ENCODE results near the gene QRFP. TPM values are rescaled to one million over a fixed set of nuclear protein-coding genes. Genes with fewer than 3 reads are reported as not detected.

The QRFP gene
- total and polyA plus RNA-seq, 4 experiments from 2014 or later: not detected

GRCh38 chr9:130931508-130932254 lies 35.1 kb upstream of the QRFP start:
- POLR2A ChIA-PET (ENCODE audit: partially characterized antibody): no interaction called here
- no peak overlapping the region for H3K27ac ChIP-seq (ENCODE audit: low read depth, low read length)

GRCh38 chr9:130930804-130931349 lies 34.3 kb upstream of the QRFP start:
- intact Hi-C loops (cut with micrococcal nuclease): no loop called here
- H3K27ac ChIP-seq (ENCODE audit: low read depth, low read length): no peak overlapping the region
- POLR2A ChIA-PET (ENCODE audit: partially characterized antibody): no interaction called here
- peaks cover 18% of the 10 kb centered on the region for H3K27me3 ChIP-seq (ENCODE audit: insufficient read depth, low read length)
- no peaks in the 10 kb centered on the region for H3K4me1 Mint-ChIP-seq
- H3K4me3 Mint-ChIP-seq: no peak overlapping the region
- DNase-seq: peak in 1 of 5 donors; percentile 7
- CTCF ChIA-PET (ENCODE audit: partially characterized antibody): no interaction called here
- H3K9me3 Mint-ChIP-seq: no peaks in the 10 kb centered on the region
- H3K27me3 Mint-ChIP-seq: peaks cover 24 to 30% of the 10 kb centered on the region in 2 donors
- no peak overlapping the region for H3K27ac Mint-ChIP-seq
- H3K36me3 ChIP-seq (ENCODE audit: insufficient read depth, low read length): no peaks in the 10 kb centered on the region
- H3K4me1 ChIP-seq (ENCODE audit: insufficient read depth, low read length): no peaks in the 10 kb centered on the region
- H3K36me3 Mint-ChIP-seq: no peaks in the 10 kb centered on the region
- no peaks in the 10 kb centered on the region for H3K9me3 ChIP-seq (ENCODE audit: control insufficient read depth in 1 of 2, low read length in 2 of 2)
- no peak overlapping the region for H3K4me3 ChIP-seq (ENCODE audit: low read length in 2 of 2)

More at GRCh38 chr9:130931508-130932254, 35.1 kb upstream of the QRFP start:
- Histone ChIP-seq H3K4me3 (ENCODE audit: low read length in 2 of 2) (no peak overlapping the region), H3K36me3 (ENCODE audit: insufficient read depth, low read length) (no peaks in the 10 kb centered on the region), H3K27me3 (ENCODE audit: insufficient read depth, low read length) (peaks cover 24% of the 10 kb centered on the region), H3K4me1 (ENCODE audit: insufficient read depth, low read length) (no peaks in the 10 kb centered on the region), H3K9me3 (ENCODE audit: control insufficient read depth in 1 of 2, low read length in 2 of 2) (no peaks in the 10 kb centered on the region)
- DNase-seq: no peak
- Mint-ChIP-seq H3K9me3 (peaks cover 0 to under 1% (median 0%) of the 10 kb centered on the region in 8 donors), H3K36me3 (no peaks in the 10 kb centered on the region), H3K4me3 (no peak overlapping the region), H3K27ac (no peak overlapping the region), H3K4me1 (peaks cover 0 to 2% (median 0%) of the 10 kb centered on the region in 4 donors), H3K27me3 (peaks cover 25 to 36% of the 10 kb centered on the region in 2 donors)
- CTCF ChIA-PET (ENCODE audit: partially characterized antibody): no interaction called here
- intact Hi-C loops (cut with micrococcal nuclease): no loop called here

GRCh38 chr9:130930132-130930803 lies 33.7 kb upstream of the QRFP start:
- peak in 1 of 5 donors; percentile 12 for DNase-seq
- no peak overlapping the region for H3K4me3 ChIP-seq (ENCODE audit: low read length in 2 of 2)
- peaks cover 18% of the 10 kb centered on the region for H3K27me3 ChIP-seq (ENCODE audit: insufficient read depth, low read length)
- no peaks in the 10 kb centered on the region for H3K4me1 Mint-ChIP-seq
- H3K9me3 Mint-ChIP-seq: no peaks in the 10 kb centered on the region
- H3K36me3 Mint-ChIP-seq: no peaks in the 10 kb centered on the region
- ChIA-PET POLR2A (ENCODE audit: partially characterized antibody) (no interaction called here), CTCF (ENCODE audit: partially characterized antibody) (no interaction called here)
- H3K36me3 ChIP-seq (ENCODE audit: insufficient read depth, low read length): no peaks in the 10 kb centered on the region
- no peak overlapping the region for H3K27ac ChIP-seq (ENCODE audit: low read depth, low read length)
- no peaks in the 10 kb centered on the region for H3K9me3 ChIP-seq (ENCODE audit: control insufficient read depth in 1 of 2, low read length in 2 of 2)
- intact Hi-C loops (cut with micrococcal nuclease): no loop called here
- peaks cover 21 to 26% of the 10 kb centered on the region in 2 donors for H3K27me3 Mint-ChIP-seq
- no peaks in the 10 kb centered on the region for H3K4me1 ChIP-seq (ENCODE audit: insufficient read depth, low read length)
- H3K27ac Mint-ChIP-seq: no peak overlapping the region
- H3K4me3 Mint-ChIP-seq: no peak overlapping the region

GRCh38 chr9:130929571-130930038 lies 33.0 kb upstream of the QRFP start:
- peak in 1 of 5 donors; percentile 7 for DNase-seq
- Histone ChIP-seq H3K4me3 (ENCODE audit: low read length in 2 of 2) (no peak overlapping the region), H3K9me3 (ENCODE audit: control insufficient read depth in 1 of 2, low read length in 2 of 2) (no peaks in the 10 kb centered on the region), H3K27me3 (ENCODE audit: insufficient read depth, low read length) (peaks cover 16% of the 10 kb centered on the region), H3K27ac (ENCODE audit: low read depth, low read length) (no peak overlapping the region), H3K4me1 (ENCODE audit: insufficient read depth, low read length) (no peaks in the 10 kb centered on the region), H3K36me3 (ENCODE audit: insufficient read depth, low read length) (no peaks in the 10 kb centered on the region)
- no peak overlapping the region for H3K27ac Mint-ChIP-seq
- intact Hi-C loops (cut with micrococcal nuclease): no loop called here
- H3K4me1 Mint-ChIP-seq: no peaks in the 10 kb centered on the region
- no peaks in the 10 kb centered on the region for H3K36me3 Mint-ChIP-seq
- CTCF ChIA-PET (ENCODE audit: partially characterized antibody): no interaction called here
- H3K9me3 Mint-ChIP-seq: no peaks in the 10 kb centered on the region
- POLR2A ChIA-PET (ENCODE audit: partially characterized antibody): no interaction called here
- no peak overlapping the region for H3K4me3 Mint-ChIP-seq
- peaks cover 15 to 20% of the 10 kb centered on the region in 2 donors for H3K27me3 Mint-ChIP-seq

GRCh38 chr9:130927995-130928900 lies 31.6 kb upstream of the QRFP start:
- H3K36me3 Mint-ChIP-seq: no peaks in the 10 kb centered on the region
- H3K4me1 Mint-ChIP-seq: no peaks in the 10 kb centered on the region
- POLR2A ChIA-PET (ENCODE audit: partially characterized antibody): no interaction called here
- Histone ChIP-seq H3K36me3 (ENCODE audit: insufficient read depth, low read length) (no peaks in the 10 kb centered on the region), H3K27ac (ENCODE audit: low read depth, low read length) (no peak overlapping the region), H3K4me3 (ENCODE audit: low read length in 2 of 2) (no peak overlapping the region), H3K9me3 (ENCODE audit: control insufficient read depth in 1 of 2, low read length in 2 of 2) (no peaks in the 10 kb centered on the region), H3K4me1 (ENCODE audit: insufficient read depth, low read length) (no peaks in the 10 kb centered on the region), H3K27me3 (ENCODE audit: insufficient read depth, low read length) (peaks cover 9% of the 10 kb centered on the region)
- H3K9me3 Mint-ChIP-seq: no peaks in the 10 kb centered on the region
- H3K27me3 Mint-ChIP-seq: peaks cover 13 to 18% of the 10 kb centered on the region in 2 donors
- H3K27ac Mint-ChIP-seq: no peak overlapping the region
- H3K4me3 Mint-ChIP-seq: no peak overlapping the region
- CTCF ChIA-PET (ENCODE audit: partially characterized antibody): no interaction called here
- peak in 1 of 5 donors; percentile 22 for DNase-seq
- intact Hi-C loops (cut with micrococcal nuclease): no loop called here

GRCh38 chr9:130927338-130927737 lies 30.7 kb upstream of the QRFP start:
- Mint-ChIP-seq H3K27me3 (peaks cover 10 to 18% of the 10 kb centered on the region in 2 donors), H3K36me3 (no peaks in the 10 kb centered on the region), H3K9me3 (no peaks in the 10 kb centered on the region), H3K4me3 (no peak overlapping the region), H3K27ac (no peak overlapping the region), H3K4me1 (no peaks in the 10 kb centered on the region)
- POLR2A ChIA-PET (ENCODE audit: partially characterized antibody): no interaction called here
- no peak overlapping the region for H3K27ac ChIP-seq (ENCODE audit: low read depth, low read length)
- DNase-seq: peak in 1 of 5 donors; percentile 27
- no peaks in the 10 kb centered on the region for H3K9me3 ChIP-seq (ENCODE audit: control insufficient read depth in 1 of 2, low read length in 2 of 2)
- H3K36me3 ChIP-seq (ENCODE audit: insufficient read depth, low read length): no peaks in the 10 kb centered on the region
- intact Hi-C loops (cut with micrococcal nuclease): no loop called here
- H3K4me3 ChIP-seq (ENCODE audit: low read length in 2 of 2): no peak overlapping the region
- CTCF ChIA-PET (ENCODE audit: partially characterized antibody): no interaction called here
- H3K4me1 ChIP-seq (ENCODE audit: insufficient read depth, low read length): no peaks in the 10 kb centered on the region
- peaks cover 5% of the 10 kb centered on the region for H3K27me3 ChIP-seq (ENCODE audit: insufficient read depth, low read length)

Measured in CD4-positive, alpha-beta memory T cell (primary cell).